Left ventricle myocardium inferior (tissue), 1 donor: ENCODE results near the gene BTK. TPM values are rescaled to one million over a fixed set of nuclear protein-coding genes. Genes with fewer than 3 reads are reported as not detected.

Source experiments
- DNase-seq: peaks from one replicate; pipeline ENCODE4 v3.0.0-alpha.2; 2020
- H3K27ac ChIP-seq: fragments of 200-600 bp; replicated peaks from 2 replicates; pipeline ENCODE4 v1.8.0; 2021
- H3K27me3 ChIP-seq: fragments of 200-600 bp; 2 replicates; pipeline ENCODE4 v1.8.0; 2021; ENCODE audit warnings: low read depth
- H3K36me3 ChIP-seq: fragments of 200-600 bp; 2 replicates; pipeline ENCODE4 v1.8.0; 2021
- H3K4me1 ChIP-seq: fragments of 200-600 bp; 2 replicates; pipeline ENCODE4 v1.8.0; 2021
- H3K4me3 ChIP-seq: fragments of 200-600 bp; 2 replicates; pipeline ENCODE4 v1.8.0; 2021; ENCODE audit warnings: mild to moderate bottlenecking, moderate library complexity
- H3K9me3 ChIP-seq: fragments of 200-600 bp; replicated peaks from 2 replicates; pipeline ENCODE4 v1.8.0; 2021
- CTCF ChIP-seq: fragments of 200-600 bp; IDR thresholded peaks from 2 replicates; pipeline ENCODE4 v1.8.0; 2021; ENCODE audit warnings: antibody characterized with exemption, mild to moderate bottlenecking, borderline replicate concordance
- intact Hi-C: fragments of 100-400 bp; cut with micrococcal nuclease; formaldehyde crosslinking; loops from one replicate; pipeline ENCODE4 v1.11.0; 2022
- total RNA-seq: library from RNA; stranded (reverse); fragmentation: NEBNext Ultra II Directional; extraction: Animal tissue kit (Norgen Biotek cat#: 25700); gene quantifications from one replicate; pipeline ENCODE4 v1.2.1, GENCODE V29; 2021
- donor health status: DM: no; HTN: yes; CAD: no; lungs with severe emphysema.

The BTK gene
- total RNA-seq, 1 donor from 2014 or later = 1.3 TPM

GRCh38 chrX:101393530-101394305, 7.7 kb upstream of the BTK start:
- peaks cover 15% of the 10 kb centered on the region for H3K4me1 ChIP-seq
- no peak for TF ChIP-seq CTCF
- H3K9me3 ChIP-seq = no peaks in the 10 kb centered on the region
- no peak overlapping the region for H3K4me3 ChIP-seq
- intact Hi-C loops = no loop called here
- H3K27me3 ChIP-seq = no peaks in the 10 kb centered on the region
- H3K27ac ChIP-seq = no peak overlapping the region
- H3K36me3 ChIP-seq = no peaks in the 10 kb centered on the region
- no peak for DNase-seq

GRCh38 chrX:101391831-101392230, 5.8 kb upstream of the BTK start:
- Histone ChIP-seq H3K9me3 (no peaks in the 10 kb centered on the region), H3K36me3 (no peaks in the 10 kb centered on the region), H3K4me3 (peak overlapping the region; percentile 74), H3K27ac (peak overlapping the region; percentile 67), H3K27me3 (no peaks in the 10 kb centered on the region), H3K4me1 (peaks cover 15% of the 10 kb centered on the region)
- intact Hi-C loops = no loop called here
- DNase-seq = no peak
- no peak for TF ChIP-seq CTCF

- TF ChIP-seq CTCF = peak; percentile 80
- H3K27me3 ChIP-seq = no peaks in the 10 kb centered on the region
- intact Hi-C loops = no loop called here
Observed at GRCh38 chrX:101390664-101391525, 4.9 kb upstream of the BTK start, which contains the start of gene RPL36A. RPL36A (plus strand) TSS chrX:101391011; CDS start chrX:101391044, 33 bp downstream.

GRCh38 chrX:101388604-101389003, 2.6 kb upstream of the BTK start:
- intact Hi-C loops = no loop called here
- Histone ChIP-seq H3K27me3 (no peaks in the 10 kb centered on the region), H3K36me3 (no peaks in the 10 kb centered on the region), H3K9me3 (no peaks in the 10 kb centered on the region), H3K4me1 (peaks cover 15% of the 10 kb centered on the region), H3K4me3 (no peak overlapping the region), H3K27ac (no peak overlapping the region)
- no peak for DNase-seq
- TF ChIP-seq CTCF = no peak

More at GRCh38 chrX:101390664-101391525, 4.9 kb upstream of the BTK start, which contains the start of gene RPL36A:
- Histone ChIP-seq H3K27ac (peak within 1 kb of the TSS; percentile 67), H3K4me1 (peaks cover 15% of the 10 kb centered on the region), H3K4me3 (peak within 1 kb of the TSS; percentile 74), H3K36me3 (no peaks in the 10 kb centered on the region), H3K9me3 (no peaks in the 10 kb centered on the region)
- DNase-seq = peak; percentile 84

GRCh38 chrX:101386542-101386885, 523 bp upstream of the BTK start:
- no peak for TF ChIP-seq CTCF
- H3K27ac ChIP-seq = no peak overlapping the region
- H3K4me1 ChIP-seq = peaks cover 9% of the 10 kb centered on the region
- no peak for DNase-seq
- H3K27me3 ChIP-seq = no peaks in the 10 kb centered on the region
- intact Hi-C loops = no loop called here
- no peaks in the 10 kb centered on the region for H3K9me3 ChIP-seq
- no peaks in the 10 kb centered on the region for H3K36me3 ChIP-seq
- H3K4me3 ChIP-seq = no peak overlapping the region
